ENCODE results near the gene CBX8.
"Not testable (repeated sequence)": the region's sequence is repeated elsewhere in the genome, so short reads cannot be mapped to it uniquely, and the experiment has no call there.

Gene CBX8

DNA sequence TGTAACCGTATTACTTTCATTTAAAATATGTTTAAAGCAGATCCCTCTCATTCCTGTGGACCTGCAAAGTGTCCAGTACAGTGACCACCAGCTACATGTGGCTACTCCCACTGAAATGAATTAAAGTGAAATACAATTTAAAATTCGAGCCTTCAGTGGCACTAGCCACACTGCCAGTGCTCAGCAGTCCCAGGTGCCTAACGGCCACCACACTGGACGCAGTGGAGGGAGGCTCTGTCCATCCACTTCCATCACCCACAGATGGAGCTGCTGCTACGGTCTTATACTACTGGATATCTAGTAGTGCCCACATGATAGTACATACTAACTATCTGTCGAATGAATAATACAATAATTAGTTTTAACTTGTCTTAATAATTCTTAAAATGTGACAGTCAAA lies 21.2 kb downstream of the CBX8 start:
- TF ChIP-seq L3MBTL2 (conservative IDR thresholded peaks at IDR 0.05), result no peak
- TF ChIP-seq HDGF (IDR thresholded peaks at IDR 0.05; ENCODE audit: borderline replicate concordance), result no peak
- no peak for TF ChIP-seq CTBP1 (IDR thresholded peaks at IDR 0.05; ENCODE audit: borderline replicate concordance)
- no peak for TF ChIP-seq FOXM1 (IDR thresholded peaks at IDR 0.05; ENCODE audit: borderline replicate concordance)
- DNase-seq (ENCODE audit: extremely low spot score), result no peak
- ChIA-PET CTCF (interaction anchor here (1.2 to 2.3 kb wide), 4 partner anchors 14 to 34 kb away, joined by 4 to 9 read pairs (median 5); no protein-coding TSS in a partner anchor), POLR2A (interaction anchor here (0.7 to 1.3 kb wide), 5 partner anchors 13 to 217 kb away, joined by 3 to 4 read pairs (median 4); partner anchors contain the start of gene CBX8)

DNA sequence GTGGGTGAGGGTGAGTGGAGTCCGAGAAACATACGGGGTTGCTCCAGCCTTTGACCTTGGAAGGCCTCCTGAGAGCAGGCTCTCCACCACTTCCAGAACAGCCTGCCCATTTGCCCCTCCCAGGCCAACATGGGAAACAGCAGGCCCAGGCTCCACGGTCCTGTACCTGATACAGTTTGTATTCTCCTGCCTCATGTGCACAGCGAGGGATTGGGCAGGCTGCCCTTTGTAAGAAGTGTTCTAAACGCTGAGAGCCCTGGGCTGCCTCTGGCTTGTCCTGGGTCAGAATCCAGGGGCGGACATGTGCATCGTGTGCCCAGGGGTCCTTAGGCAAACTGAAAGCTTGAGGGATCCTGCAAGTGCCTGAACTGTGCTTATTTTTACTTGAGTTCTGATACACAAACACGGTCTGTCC lies 22.3 kb downstream of the CBX8 start:
- TF ChIP-seq NFRKB (IDR thresholded peaks at IDR 0.05), result no peak
- no peak for TF ChIP-seq HDGF (IDR thresholded peaks at IDR 0.05; ENCODE audit: borderline replicate concordance)
- TF ChIP-seq SUZ12 (IDR thresholded peaks at IDR 0.05), result no peak
- TF ChIP-seq ARNT (IDR thresholded peaks at IDR 0.05), result no peak
- TF ChIP-seq CTBP1 (IDR thresholded peaks at IDR 0.05; ENCODE audit: borderline replicate concordance), result no peak
- no peak for TF ChIP-seq TARDBP (IDR thresholded peaks at IDR 0.05)
- no peak for TF ChIP-seq PKNOX1 (IDR thresholded peaks at IDR 0.05)
- no peak for TF ChIP-seq L3MBTL2 (conservative IDR thresholded peaks at IDR 0.05)
- no peak for TF ChIP-seq FOXK2 (IDR thresholded peaks at IDR 0.05)
- no peak for TF ChIP-seq SP1 (IDR thresholded peaks at IDR 0.05)
- no peak for TF ChIP-seq FOXM1 (IDR thresholded peaks at IDR 0.05; ENCODE audit: borderline replicate concordance)
- no peak for TF ChIP-seq ELF4 (IDR thresholded peaks at IDR 0.05)
- no peak for TF ChIP-seq LEF1 (IDR thresholded peaks at IDR 0.05; ENCODE audit: borderline replicate concordance)
- no peak for TF ChIP-seq ZNF384 (IDR thresholded peaks at IDR 0.05)
- no peak for DNase-seq (ENCODE audit: extremely low spot score)
- POLR2A ChIA-PET, result interaction anchor here (1.1 to 1.2 kb wide), 3 partner anchors 15 to 25 kb away, joined by 3 to 4 read pairs (median 3); partner anchors contain the start of gene CBX8
- CTCF ChIA-PET, result interaction anchor here (0.8 to 2.2 kb wide), 4 partner anchors 29 to 70 kb away, joined by 3 to 9 read pairs (median 4); no protein-coding TSS in a partner anchor

GRCh38 chr17:79772726-79773125 lies 24.2 kb downstream of the CBX8 start:
- CTCF ChIA-PET, result interaction anchor here (1.1 kb wide), 1 partner anchor 27 kb away, joined by 3 read pairs; no protein-coding TSS in a partner anchor
- POLR2A ChIA-PET; DNase-seq (ENCODE audit: extremely low spot score): not testable (repeated sequence)

DNA sequence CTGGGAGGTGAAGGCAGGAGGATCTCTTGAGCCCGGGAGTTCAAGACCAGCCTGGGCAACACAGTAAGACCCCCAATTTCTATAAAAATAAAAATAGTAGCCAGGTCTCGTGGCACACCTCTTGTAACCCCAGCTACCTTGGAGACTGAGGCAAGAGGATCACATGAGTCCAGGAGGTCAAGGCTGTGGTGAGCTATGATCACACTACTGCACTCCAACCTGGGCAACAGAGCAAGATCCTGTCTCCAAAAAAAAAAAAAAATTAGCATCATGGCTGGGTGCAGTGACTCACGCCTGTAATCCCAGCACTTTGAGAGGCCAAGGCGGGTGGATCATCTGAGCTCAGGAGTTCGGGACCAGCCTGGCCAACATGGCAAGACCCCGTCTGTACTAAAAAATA lies 25.6 kb downstream of the CBX8 start:
- ChIA-PET CTCF (no interaction called here), POLR2A (interaction anchor here (1.3 kb wide), 1 partner anchor 13 kb away, joined by 3 read pairs; no protein-coding TSS in a partner anchor)
- no peak for DNase-seq (ENCODE audit: extremely low spot score)
- 0 out of 2 replicates have a peak, but pooled peaks have one; percentile 12 for TF ChIP-seq ZNF384 (IDR thresholded peaks at IDR 0.05)
- no peak for TF ChIP-seq L3MBTL2 (conservative IDR thresholded peaks at IDR 0.05)

GRCh38 chr17:79769570-79770506 lies 27.0 kb downstream of the CBX8 start:
- ChIA-PET POLR2A (interaction anchor here (0.8 kb wide), 1 partner anchor 9 kb away, joined by 3 read pairs; no protein-coding TSS in a partner anchor), CTCF (no interaction called here)
- TF ChIP-seq FOXK2 (IDR thresholded peaks at IDR 0.05), result no peak
- no peak for TF ChIP-seq FOXA1 (IDR thresholded peaks at IDR 0.05)
- TF ChIP-seq BHLHE40 (IDR thresholded peaks at IDR 0.05; ENCODE audit: borderline replicate concordance), result no peak
- TF ChIP-seq SP1 (IDR thresholded peaks at IDR 0.05), result no peak
- TF ChIP-seq L3MBTL2 (conservative IDR thresholded peaks at IDR 0.05), result no peak
- TF ChIP-seq TARDBP (IDR thresholded peaks at IDR 0.05), result no peak
- TF ChIP-seq FOXM1 (IDR thresholded peaks at IDR 0.05; ENCODE audit: borderline replicate concordance), result no peak
- TF ChIP-seq CTBP1 (IDR thresholded peaks at IDR 0.05; ENCODE audit: borderline replicate concordance), result no peak
- no peak for TF ChIP-seq SUZ12 (IDR thresholded peaks at IDR 0.05)
- no peak for TF ChIP-seq ELF4 (IDR thresholded peaks at IDR 0.05)
- no peak for DNase-seq (ENCODE audit: extremely low spot score)

GRCh38 chr17:79765708-79766107 lies 31.2 kb downstream of the CBX8 start:
- ChIA-PET CTCF (interaction anchor here (0.7 to 1.0 kb wide), 3 partner anchors 14 to 25 kb away, joined by 3 to 5 read pairs (median 3); no protein-coding TSS in a partner anchor), POLR2A (no interaction called here)
- TF ChIP-seq HDGF (IDR thresholded peaks at IDR 0.05; ENCODE audit: borderline replicate concordance) (no peak), ELF4 (IDR thresholded peaks at IDR 0.05) (no peak), FOXA1 (IDR thresholded peaks at IDR 0.05) (no peak), SUZ12 (IDR thresholded peaks at IDR 0.05) (no peak), LEF1 (IDR thresholded peaks at IDR 0.05; ENCODE audit: borderline replicate concordance) (no peak), ARNT (IDR thresholded peaks at IDR 0.05) (no peak), ZNF384 (IDR thresholded peaks at IDR 0.05) (no peak), PKNOX1 (IDR thresholded peaks at IDR 0.05) (no peak), NFRKB (IDR thresholded peaks at IDR 0.05) (no peak), FOXM1 (IDR thresholded peaks at IDR 0.05; ENCODE audit: borderline replicate concordance) (no peak), SP1 (IDR thresholded peaks at IDR 0.05) (no peak)
- DNase-seq (ENCODE audit: extremely low spot score), result no peak
